HG03280 (cell line): ENCODE results near the gene GPR17.

ENCODE experiments used
- ATAC-seq: cut with Tn5 transposase; IDR thresholded peaks from one replicate; pipeline ENCODE4 v1.9.1; 2021; ENCODE audit warnings: mild to moderate bottlenecking, moderate library complexity; ENCODE audit not compliant: unreplicated experiment

The GPR17 gene

GRCh38 chr2:127665267-127665893, 19.4 kb downstream of the GPR17 start:
- no peak for ATAC-seq

DNA sequence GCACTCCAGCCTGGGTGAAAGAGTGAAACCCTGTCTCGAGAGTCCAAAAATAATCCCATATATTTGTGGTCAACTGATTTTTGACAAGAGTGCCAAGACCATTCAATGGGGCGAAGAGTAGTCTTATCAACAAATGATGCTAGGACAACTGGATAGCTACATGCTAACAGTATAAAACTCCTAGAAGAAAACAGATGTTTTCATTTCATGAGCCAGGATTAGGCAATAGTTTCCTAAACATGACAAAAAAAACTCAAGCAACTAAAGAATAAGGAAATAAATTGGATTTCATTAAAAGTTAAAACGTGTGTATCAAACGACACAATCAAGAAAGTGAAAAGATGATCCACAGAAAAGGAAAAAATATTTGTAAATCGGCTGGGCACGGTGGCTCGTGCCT, 23.1 kb downstream of the GPR17 start:
- ATAC-seq, result no peak

DNA sequence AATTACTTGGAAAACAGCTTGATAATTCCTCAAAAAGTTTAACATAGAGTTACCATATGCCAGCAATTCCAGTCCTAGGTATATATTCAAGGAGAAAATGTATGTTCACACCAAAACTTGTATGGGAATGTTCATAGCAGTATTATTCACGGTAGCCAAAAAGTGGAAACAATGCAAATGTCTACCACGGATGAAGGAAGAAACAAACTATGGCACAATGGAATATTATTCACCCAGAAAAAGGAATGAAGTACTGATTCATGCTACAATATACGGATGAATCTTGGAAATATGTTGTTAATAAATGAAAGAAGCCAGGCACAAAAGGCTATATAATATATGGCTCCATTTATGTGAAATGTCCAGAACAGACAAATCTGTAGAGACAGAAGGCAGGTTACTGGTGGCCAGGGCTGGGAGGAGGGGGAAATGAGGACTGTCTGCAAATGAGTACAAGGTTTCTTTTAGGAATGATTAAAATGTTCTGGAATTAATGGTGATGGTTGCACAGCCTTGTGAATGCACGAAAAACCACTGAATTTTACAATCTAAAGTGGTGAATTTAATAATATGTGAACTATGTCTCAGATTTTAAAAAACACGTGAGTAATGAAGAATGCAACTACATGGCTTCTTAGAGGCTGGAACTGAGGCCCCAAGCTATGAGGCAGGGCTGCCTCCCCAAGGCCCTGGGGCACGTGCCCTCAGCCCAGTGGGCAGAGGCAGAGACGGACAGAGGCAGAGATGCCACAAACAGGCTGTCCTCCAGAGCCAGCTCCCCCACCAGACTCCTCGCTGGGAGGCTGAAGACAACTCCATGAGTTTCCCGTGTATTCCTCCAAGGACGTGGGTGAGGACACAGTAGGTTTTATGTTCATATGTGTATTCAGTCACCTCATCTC, 24.4 kb downstream of the GPR17 start:
- no peak for ATAC-seq

DNA sequence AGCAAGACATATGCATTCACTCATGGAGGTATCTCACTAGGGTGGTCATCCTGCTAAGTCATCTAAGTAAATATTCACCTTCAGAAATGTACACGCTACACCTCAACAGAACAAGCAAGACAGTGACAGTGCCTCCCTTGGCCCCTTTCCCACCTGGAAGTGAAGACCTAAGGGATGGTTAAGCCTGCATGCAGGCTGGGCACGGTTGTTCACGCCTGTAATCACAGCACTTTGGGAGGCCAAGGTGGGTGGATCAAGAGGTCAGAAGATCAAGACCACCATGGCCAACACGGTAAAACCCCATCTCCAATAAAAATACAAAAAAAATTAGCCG, 25.0 kb downstream of the GPR17 start:
- ATAC-seq, result no peak

- no peak for ATAC-seq
These were observed 25.8 kb downstream of the GPR17 start for GRCh38 chr2:127671557-127672302.

DNA sequence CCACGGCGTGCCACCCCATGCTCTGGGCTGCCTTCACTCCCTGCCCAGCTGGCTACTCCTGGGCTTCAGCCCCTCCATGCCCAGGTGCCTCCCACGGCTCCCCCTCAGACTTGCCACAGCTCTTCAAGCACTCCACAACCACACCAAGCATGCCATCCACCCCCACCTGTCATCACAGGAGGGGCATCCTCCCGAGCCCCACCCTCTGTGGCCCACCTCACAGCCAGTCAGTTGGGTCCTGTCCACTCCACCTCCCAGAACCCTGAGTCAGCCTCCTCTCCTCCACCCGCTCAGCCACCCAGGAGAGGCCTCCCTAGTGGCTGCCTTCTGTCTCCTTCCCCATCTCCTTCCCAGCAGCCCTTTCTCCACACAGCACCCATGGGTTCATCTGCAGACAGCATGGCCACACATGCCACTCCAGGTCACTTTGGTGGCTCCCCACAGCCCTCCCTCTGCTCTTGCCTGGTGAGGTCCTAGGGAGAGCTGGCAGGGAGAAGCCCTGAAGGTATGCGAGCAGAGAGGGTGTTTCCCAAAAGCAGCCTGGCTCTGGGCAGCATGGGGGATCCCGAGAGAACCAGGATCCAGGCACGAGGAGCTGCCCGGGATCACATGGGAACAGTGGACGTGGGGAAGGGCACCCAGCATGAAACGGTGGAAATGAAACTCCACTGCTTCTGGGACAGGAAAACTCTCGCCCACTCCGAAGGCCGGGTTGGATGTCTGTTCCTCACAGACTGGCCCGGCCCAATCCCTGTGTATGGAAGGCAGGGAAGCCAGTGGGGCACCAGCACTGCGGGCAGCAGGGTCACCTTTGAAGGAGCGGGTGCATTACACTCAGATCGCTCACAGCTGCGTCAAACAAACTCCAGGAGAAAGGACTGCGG, 26.6 kb downstream of the GPR17 start:
- no peak for ATAC-seq

- ATAC-seq, result no peak
These were observed 27.5 kb downstream of the GPR17 start for GRCh38 chr2:127673291-127674069.

GRCh38 chr2:127674241-127675209, 28.6 kb downstream of the GPR17 start:
- ATAC-seq, result no peak

DNA sequence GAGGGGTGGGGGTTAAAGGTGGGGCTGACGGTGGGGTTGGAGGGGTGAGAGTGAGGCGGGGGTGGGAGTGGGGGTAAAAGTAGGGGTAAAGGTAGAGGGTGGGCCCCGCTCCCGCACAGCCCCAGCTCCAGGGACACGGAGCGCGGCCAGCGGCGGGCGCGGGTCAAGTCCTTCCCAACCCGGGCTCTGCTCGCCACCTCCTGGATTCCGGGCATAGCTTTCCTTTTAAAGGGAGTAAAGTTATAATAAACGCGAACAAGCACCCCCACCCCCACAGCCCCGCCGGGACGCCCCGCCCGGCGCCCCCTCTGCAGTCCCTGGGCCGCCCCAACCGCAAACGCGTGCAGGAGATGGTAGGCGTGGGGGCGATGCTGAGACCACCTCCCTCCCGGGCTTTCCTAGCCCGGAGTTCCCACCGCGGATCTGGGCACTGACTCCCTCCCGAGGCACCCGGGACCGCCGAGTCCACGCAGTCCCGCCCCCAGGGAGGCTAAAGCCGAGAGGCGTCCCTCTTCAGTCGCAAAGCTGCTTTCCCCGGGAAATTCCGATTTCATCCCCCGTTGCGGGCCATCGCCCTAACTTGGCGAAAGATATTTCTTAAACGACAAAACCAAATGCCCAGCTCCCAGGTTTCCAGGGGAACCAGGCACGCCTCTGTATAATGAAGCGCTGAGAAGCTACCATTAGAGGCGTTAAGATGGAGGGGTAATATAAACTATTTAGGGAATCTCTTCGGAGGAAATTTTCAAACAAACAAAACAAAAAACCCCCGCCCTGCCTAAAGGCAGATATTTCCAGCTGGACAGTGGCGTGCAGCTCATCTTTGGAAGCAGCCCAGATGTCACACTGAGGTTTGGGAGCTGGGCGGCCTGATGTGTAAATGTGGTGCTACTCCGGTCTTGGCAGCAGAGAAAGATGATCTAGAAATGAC, 29.6 kb downstream of the GPR17 start, which contains the start of gene LIMS2:
LIMS2 (minus strand) TSS at position 200 of the 931 bp plus-strand sequence. CDS start 506 bp downstream, outside the sequence.
- ATAC-seq, result no peak

GRCh38 chr2:127676906-127677305, 31.0 kb downstream of the GPR17 start:
- no peak for ATAC-seq

DNA sequence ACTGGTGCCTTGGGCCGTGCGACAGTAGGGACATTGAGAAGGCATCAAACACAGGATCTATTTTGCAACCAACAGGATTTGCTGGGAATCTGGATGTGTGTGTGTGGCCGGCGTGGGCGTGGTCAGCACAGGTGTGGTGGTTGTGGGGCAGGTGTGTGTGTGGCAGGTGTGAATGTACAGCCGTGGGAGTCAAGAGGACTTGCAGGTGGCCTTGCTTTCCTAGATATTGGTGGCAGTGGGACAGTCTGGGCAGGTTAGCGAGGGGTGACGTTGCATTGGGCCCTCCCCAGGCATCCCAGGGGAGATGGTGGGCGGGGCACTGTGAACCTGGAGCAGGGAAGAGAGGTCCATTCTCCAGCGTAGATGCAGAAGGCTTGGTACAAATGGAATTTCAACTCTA, 32.6 kb downstream of the GPR17 start:
- ATAC-seq, result no peak

DNA sequence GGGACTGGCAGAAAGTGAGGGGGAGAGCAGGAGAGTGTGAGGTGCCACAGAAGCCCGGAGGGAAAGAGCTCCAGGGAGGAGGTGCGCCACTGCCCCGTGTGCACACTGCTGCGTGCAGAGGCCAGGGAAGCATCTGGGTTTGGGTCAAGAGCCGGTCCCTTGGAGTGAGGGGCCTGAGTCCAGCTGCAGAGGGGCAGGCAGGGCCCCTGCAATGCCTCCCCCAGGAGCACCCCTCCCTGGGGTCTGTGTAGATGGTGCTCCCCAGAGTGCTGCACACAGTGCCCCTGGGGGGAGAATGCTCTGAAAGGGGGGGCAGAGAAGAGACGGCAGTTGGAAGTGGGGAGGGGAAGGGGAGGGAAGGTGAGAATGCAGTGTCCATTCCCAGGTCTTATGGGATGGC, 33.0 kb downstream of the GPR17 start:
- no peak for ATAC-seq

- no peak for ATAC-seq
These were observed 33.9 kb downstream of the GPR17 start for GRCh38 chr2:127679680-127680361.

- no peak for ATAC-seq
These were observed 34.8 kb downstream of the GPR17 start for GRCh38 chr2:127680706-127681287.

GRCh38 chr2:127681288-127681804, 35.4 kb downstream of the GPR17 start:
- ATAC-seq, result no peak
